Heart left ventricle (tissue), 13 donors: Measurements from ENCODE around the gene BCL2.

Source experiments
- CTCF ChIP-seq, 12 donors: fragments of 200-600 bp; sonication (generic) in 4 of 12; IDR thresholded peaks; one replicate each; pipeline versions ENCODE4 v1.5.0 to v1.8.0; 2018 to 2022; ENCODE audit warnings: antibody characterized with exemption in 12 of 12, mild to moderate bottlenecking in 5 of 12
- POLR2A ChIP-seq, 2 donors: fragments of 450-650 bp; IDR thresholded peaks; one replicate each; pipeline ENCODE4 v1.6.1; 2017; ENCODE audit warnings: antibody characterized with exemption in 2 of 2, mild to moderate bottlenecking in 2 of 2, moderate library complexity in 2 of 2
- donor health status: ischemic (EF 13 %, LVEDD 7.1; RV severe dilation, severe dysfunction).
- donor health status: DM: no; HTN: yes; CAD: no.
- donor health status: DM: no; HTN: no; CAD: no.
- donor health status: ischemic (EF 25% LVEDD 6.9; RV normal size, moderate dysfunction).
- donor health status: ischemic (EF 25% LVEDD 5.7; RV mildly dilated, moderate dysfunction).
- donor health status: ischemic (EF 35%, LVEDD 5.7; RV mildly dilated, moderate dysfunction).
- donor health status: nonischemic (EF 11% LVEDD 7.7; RV severe dilation, severe dysfunction).
- donor health status: DM: yes; HTN: yes; CAD: no.
- donor health status: PGD.
- donor health status: ischemic (EF 29% LVEDD 5.4; RV normal size, mild dysfunction).
- donor health status: nonischemic (EF 23%, LVEDD 6.1; RV moderate dilation, normal function).

GRCh38 chr18:63271148-63271547 is 48.4 kb downstream of the BCL2 start:
- TF ChIP-seq CTCF (IDR thresholded peaks at IDR 0.05) (no peak), POLR2A (IDR thresholded peaks at IDR 0.05) (no peak)
